ENCODE measurements around the gene GJA1. TPM values are rescaled to one million over a fixed set of nuclear protein-coding genes. Genes with fewer than 3 reads are reported as not detected.

The GJA1 gene
- total RNA-seq, 2 donors from 2014 or later, result 95.6 to 97.2 TPM

DNA sequence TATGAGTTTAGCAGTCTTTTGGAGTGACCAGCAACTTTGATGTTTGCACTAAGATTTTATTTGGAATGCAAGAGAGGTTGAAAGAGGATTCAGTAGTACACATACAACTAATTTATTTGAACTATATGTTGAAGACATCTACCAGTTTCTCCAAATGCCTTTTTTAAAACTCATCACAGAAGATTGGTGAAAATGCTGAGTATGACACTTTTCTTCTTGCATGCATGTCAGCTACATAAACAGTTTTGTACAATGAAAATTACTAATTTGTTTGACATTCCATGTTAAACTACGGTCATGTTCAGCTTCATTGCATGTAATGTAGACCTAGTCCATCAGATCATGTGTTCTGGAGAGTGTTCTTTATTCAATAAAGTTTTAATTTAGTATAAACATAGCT lies 13.9 kb downstream of the GJA1 start:
- WGBS, result 88% methylated on average over 1 of the region's 1 CpG
- intact Hi-C loops (cut with DNase I), result no loop called here
- Histone ChIP-seq H3K4me1 (replicated peaks) (no peaks in the 10 kb centered on the region), H3K27ac (no peak overlapping the region), H3K4me3 (no peak overlapping the region), H3K36me3 (no peaks in the 10 kb centered on the region), H3K27me3 (replicated peaks; ENCODE audit: insufficient read depth) (no peaks in the 10 kb centered on the region), H3K9me3 (no peaks in the 10 kb centered on the region)
- TF ChIP-seq POLR2A (IDR thresholded peaks at IDR 0.05) (no peak), CTCF (IDR thresholded peaks at IDR 0.05) (no peak), POLR2AphosphoS5 (IDR thresholded peaks at IDR 0.05) (no peak)
- DNase-seq (ENCODE audit: low spot score), result no peak

GRCh38 chr6:121450242-121450641 lies 14.8 kb downstream of the GJA1 start:
- no peaks in the 10 kb centered on the region for H3K4me1 ChIP-seq (replicated peaks)
- intact Hi-C loops (cut with DNase I), result no loop called here
- no peak overlapping the region for H3K27ac ChIP-seq
- TF ChIP-seq POLR2A (IDR thresholded peaks at IDR 0.05), result no peak
- no peak for TF ChIP-seq CTCF (IDR thresholded peaks at IDR 0.05)
- no peak for TF ChIP-seq POLR2AphosphoS5 (IDR thresholded peaks at IDR 0.05)
- no peaks in the 10 kb centered on the region for H3K27me3 ChIP-seq (replicated peaks; ENCODE audit: insufficient read depth)
- 95% methylated on average over 11 of the region's 11 CpGs for WGBS
- H3K9me3 ChIP-seq, result no peaks in the 10 kb centered on the region
- no peak for DNase-seq (ENCODE audit: low spot score)
- no peak overlapping the region for H3K4me3 ChIP-seq
- no peaks in the 10 kb centered on the region for H3K36me3 ChIP-seq

DNA sequence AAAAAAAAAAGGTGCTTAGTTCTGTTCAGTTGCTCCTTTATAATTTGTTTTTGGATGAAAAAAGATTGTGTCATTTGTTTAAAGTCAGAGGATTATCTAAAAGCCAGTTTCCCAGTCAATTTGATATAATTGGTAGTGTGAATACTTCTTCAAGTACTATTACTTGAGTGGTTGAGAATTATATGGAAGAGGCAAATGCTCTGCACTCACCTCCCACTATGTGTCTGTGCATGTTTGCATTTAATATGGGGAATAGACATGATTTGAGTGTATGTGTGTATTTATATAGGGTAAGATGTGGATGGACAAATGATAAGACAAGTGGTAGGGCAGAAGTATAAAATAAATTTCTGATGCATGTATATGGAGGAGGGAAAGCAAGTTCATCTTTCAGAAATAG lies 15.8 kb downstream of the GJA1 start:
- H3K9me3 ChIP-seq, result no peaks in the 10 kb centered on the region
- no peak for DNase-seq (ENCODE audit: low spot score)
- intact Hi-C loops (cut with DNase I), result no loop called here
- no peaks in the 10 kb centered on the region for H3K4me1 ChIP-seq (replicated peaks)
- no peaks in the 10 kb centered on the region for H3K27me3 ChIP-seq (replicated peaks; ENCODE audit: insufficient read depth)
- no peak overlapping the region for H3K27ac ChIP-seq
- TF ChIP-seq POLR2A (IDR thresholded peaks at IDR 0.05) (no peak), CTCF (IDR thresholded peaks at IDR 0.05) (no peak), POLR2AphosphoS5 (IDR thresholded peaks at IDR 0.05) (no peak)
- H3K4me3 ChIP-seq, result no peak overlapping the region
- no peaks in the 10 kb centered on the region for H3K36me3 ChIP-seq

DNA sequence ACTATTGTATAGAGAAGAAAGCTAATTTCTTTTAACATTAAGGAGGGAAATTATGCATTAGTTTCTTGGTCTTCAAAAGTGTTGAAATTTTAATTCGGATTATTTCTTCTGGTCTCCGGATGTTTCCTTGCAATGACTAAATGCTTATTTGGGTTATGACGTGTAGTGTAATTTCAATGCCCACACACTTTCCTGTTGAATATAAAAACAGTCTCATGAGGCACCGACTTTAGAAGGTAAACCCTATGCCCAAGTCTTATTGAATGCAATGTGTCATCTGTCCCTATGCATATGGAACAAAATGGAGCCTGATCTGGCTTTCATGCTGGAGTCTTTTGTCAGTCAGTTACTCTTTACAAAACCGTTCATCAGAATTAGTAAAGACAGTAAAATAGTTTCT lies 17.7 kb downstream of the GJA1 start:
- Histone ChIP-seq H3K9me3 (no peaks in the 10 kb centered on the region), H3K27me3 (replicated peaks; ENCODE audit: insufficient read depth) (no peaks in the 10 kb centered on the region), H3K4me1 (replicated peaks) (no peaks in the 10 kb centered on the region), H3K27ac (no peak overlapping the region), H3K36me3 (no peaks in the 10 kb centered on the region), H3K4me3 (no peak overlapping the region)
- intact Hi-C loops (cut with DNase I), result no loop called here
- TF ChIP-seq CTCF (IDR thresholded peaks at IDR 0.05) (no peak), POLR2A (IDR thresholded peaks at IDR 0.05) (no peak), POLR2AphosphoS5 (IDR thresholded peaks at IDR 0.05) (no peak)
- DNase-seq (ENCODE audit: low spot score), result no peak
- WGBS, result 91% methylated on average over 5 of the region's 5 CpGs

DNA sequence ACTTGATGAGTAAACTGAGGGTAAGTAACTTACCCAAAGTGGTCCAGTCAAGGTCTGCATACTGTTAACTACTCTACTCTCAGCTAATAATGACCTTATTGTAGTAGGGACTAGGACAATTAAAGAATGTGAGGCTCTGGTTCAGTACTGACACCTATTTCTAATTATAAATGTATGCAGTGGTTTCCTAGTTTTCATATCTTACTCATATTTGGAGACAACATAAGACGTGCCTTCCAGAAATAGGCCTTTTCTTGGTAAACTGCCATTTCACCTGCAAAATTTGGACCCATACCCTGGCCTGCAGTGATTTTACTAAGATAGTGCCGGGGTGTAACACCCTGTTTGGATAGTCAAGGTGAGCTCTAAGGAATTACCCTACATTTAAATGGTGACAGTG lies 24.7 kb downstream of the GJA1 start:
- 60% methylated on average over 2 of the region's 2 CpGs for WGBS
- no peak for TF ChIP-seq POLR2AphosphoS5 (IDR thresholded peaks at IDR 0.05)
- Histone ChIP-seq H3K27ac (no peak overlapping the region), H3K36me3 (no peaks in the 10 kb centered on the region), H3K4me1 (replicated peaks) (no peaks in the 10 kb centered on the region), H3K27me3 (replicated peaks; ENCODE audit: insufficient read depth) (no peaks in the 10 kb centered on the region), H3K9me3 (no peaks in the 10 kb centered on the region), H3K4me3 (no peak overlapping the region)
- no peak for DNase-seq (ENCODE audit: low spot score)
- intact Hi-C loops (cut with DNase I), result no loop called here

Data from prostate gland (tissue), 2 donors.